BJ (cell line): ENCODE data around the gene LY6G5B. TPM values are rescaled to one million over a fixed set of nuclear protein-coding genes. Genes with fewer than 3 reads are reported as not detected.

Experiments used
- CTCF ChIA-PET: fragments of 350-600 bp; formaldehyde crosslinking; extraction: SDS; loops from one replicate; lab custom pipeline; 2021; ENCODE audit warnings: antibody characterized with exemption, inconsistent platforms; lab: Yijun Ruan, JAX
- POLR2A ChIA-PET: fragments of 300-600 bp; sonication (Branson Sonifier 250); formaldehyde crosslinking; extraction: SDS; loops from one replicate; lab custom pipeline; 2021; ENCODE audit warnings: antibody characterized with exemption; lab: Charles Lee
- DNase-seq: peaks from one replicate; pipeline ENCODE4 v3.0.0-alpha.2; 2011; ENCODE audit warnings: low read depth
- H3K27me3 ChIP-seq: 2 replicates; pipeline ENCODE4 v1.6.0; 2011; ENCODE audit warnings: low read length; ENCODE audit not compliant: control insufficient read depth, insufficient read depth
- H3K36me3 ChIP-seq: 2 replicates; pipeline ENCODE4 v1.5.1; 2011; ENCODE audit warnings: low read length; ENCODE audit not compliant: control insufficient read depth, insufficient read depth
- H3K4me3 ChIP-seq: 2 replicates; pipeline ENCODE4 v1.5.1; 2011; ENCODE audit warnings: low read depth, mild to moderate bottlenecking, control low read depth, low read length
- CTCF ChIP-seq: IDR thresholded peaks from 2 replicates; pipeline ENCODE4 v1.5.1; 2011; ENCODE audit warnings: low read depth, mild to moderate bottlenecking, control low read depth, inconsistent platforms, low read length, moderate library complexity; ENCODE audit not compliant: insufficient read depth
- polyA plus RNA-seq: library from polyadenylated mRNA; depleted of rRNA; stranded (reverse); fragments of >200 nt; gene quantifications from 2 replicates; pipeline ENCODE4 v1.2.3, GENCODE V29; 2011

The LY6G5B gene
- polyA plus RNA-seq, 1 experiment: 10.8 TPM

GRCh38 chr6:31651602-31652191 is 18.1 kb upstream of the LY6G5B start:
- ChIA-PET CTCF (interaction anchor here (1.0 to 2.3 kb wide), 4 partner anchors 9 to 175 kb away, joined by 3 to 15 read pairs (median 6); partner anchors contain the start of genes C6orf47 and HSPA1B), POLR2A (interaction anchor here (1.1 to 1.2 kb wide), 3 partner anchors 9 to 30 kb away, joined by 3 to 11 read pairs (median 3); partner anchors contain the start of gene C6orf47)
- Histone ChIP-seq H3K4me3 (peak overlapping the region; percentile 77), H3K27me3 (no peaks in the 10 kb centered on the region), H3K36me3 (peaks cover 22% of the 10 kb centered on the region)
- TF ChIP-seq CTCF: no peak
- no peak for DNase-seq

GRCh38 chr6:31652925-31653724 is 16.7 kb upstream of the LY6G5B start:
- peaks cover 12% of the 10 kb centered on the region for H3K36me3 ChIP-seq
- ChIA-PET CTCF (interaction anchor here (0.7 to 2.3 kb wide), 6 partner anchors 8 to 174 kb away, joined by 3 to 15 read pairs (median 4); partner anchors contain the start of genes ATP6V1G2, C6orf47 and HSPA1B), POLR2A (interaction anchor here (0.6 to 1.2 kb wide), 3 partner anchors 10 to 31 kb away, joined by 3 read pairs; no protein-coding TSS in a partner anchor)
- peak overlapping the region; percentile 77 for H3K4me3 ChIP-seq
- peak; percentile 17; the same call in 1 of the 2 replicates for TF ChIP-seq CTCF
- no peaks in the 10 kb centered on the region for H3K27me3 ChIP-seq
- DNase-seq: no peak

GRCh38 chr6:31654574-31655348 is 15.0 kb upstream of the LY6G5B start:
- POLR2A ChIA-PET: no interaction called here
- Histone ChIP-seq H3K36me3 (peaks cover 4% of the 10 kb centered on the region; the same call in 1 of the 2 replicates), H3K4me3 (no peak overlapping the region), H3K27me3 (no peaks in the 10 kb centered on the region)
- DNase-seq: no peak
- CTCF ChIA-PET: interaction anchor here (0.7 kb wide), 1 partner anchor 10 kb away, joined by 4 read pairs; the partner anchor contains the start of gene GPANK1
- TF ChIP-seq CTCF: no peak

- ChIA-PET CTCF (interaction anchor here (0.7 kb wide), 1 partner anchor 9 kb away, joined by 4 read pairs; the partner anchor contains the start of gene GPANK1), POLR2A (no interaction called here)
- no peak for TF ChIP-seq CTCF
- Histone ChIP-seq H3K4me3 (no peak within 1 kb of the TSS), H3K36me3 (peaks cover 4% of the 10 kb centered on the region; the same call in 1 of the 2 replicates), H3K27me3 (no peaks in the 10 kb centered on the region)
- no peak for DNase-seq
Measured at GRCh38 chr6:31655349-31656237, 14.2 kb upstream of the LY6G5B start, which contains the start of gene APOM. TSS of gene APOM (plus strand) at chr6:31655894. CDS start at chr6:31655967, 73 bp downstream.
